Measurements from ENCODE around the gene CLDN5.

DNA sequence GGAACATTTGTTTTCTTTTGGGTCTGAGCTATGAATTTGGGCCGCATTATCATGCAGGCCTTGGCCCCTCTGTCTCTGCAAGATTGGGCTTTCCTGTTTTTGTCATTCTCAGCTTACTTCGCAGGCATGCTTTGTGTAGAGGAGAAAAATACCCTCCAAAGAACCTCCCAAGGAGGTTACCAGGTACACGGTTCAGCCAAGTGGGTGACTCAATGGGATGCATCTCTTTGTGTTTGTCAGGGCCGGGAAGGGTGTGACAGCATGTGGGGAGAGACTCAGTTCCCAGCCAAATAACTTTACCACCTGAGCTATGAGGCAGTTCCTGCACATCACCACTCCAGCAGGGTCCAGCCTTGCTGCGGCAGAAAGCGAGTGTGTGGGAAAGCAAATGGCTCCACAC is 47.8 kb upstream of the CLDN5 start:
- TF ChIP-seq POLR2AphosphoS5 (IDR thresholded peaks at IDR 0.05) (peak in 1 of 4 donors; percentile 32), EP300 (IDR thresholded peaks at IDR 0.05) (no peak), POLR2A (IDR thresholded peaks at IDR 0.05) (no peak)
- TF ChIP-seq, protein P1, sequence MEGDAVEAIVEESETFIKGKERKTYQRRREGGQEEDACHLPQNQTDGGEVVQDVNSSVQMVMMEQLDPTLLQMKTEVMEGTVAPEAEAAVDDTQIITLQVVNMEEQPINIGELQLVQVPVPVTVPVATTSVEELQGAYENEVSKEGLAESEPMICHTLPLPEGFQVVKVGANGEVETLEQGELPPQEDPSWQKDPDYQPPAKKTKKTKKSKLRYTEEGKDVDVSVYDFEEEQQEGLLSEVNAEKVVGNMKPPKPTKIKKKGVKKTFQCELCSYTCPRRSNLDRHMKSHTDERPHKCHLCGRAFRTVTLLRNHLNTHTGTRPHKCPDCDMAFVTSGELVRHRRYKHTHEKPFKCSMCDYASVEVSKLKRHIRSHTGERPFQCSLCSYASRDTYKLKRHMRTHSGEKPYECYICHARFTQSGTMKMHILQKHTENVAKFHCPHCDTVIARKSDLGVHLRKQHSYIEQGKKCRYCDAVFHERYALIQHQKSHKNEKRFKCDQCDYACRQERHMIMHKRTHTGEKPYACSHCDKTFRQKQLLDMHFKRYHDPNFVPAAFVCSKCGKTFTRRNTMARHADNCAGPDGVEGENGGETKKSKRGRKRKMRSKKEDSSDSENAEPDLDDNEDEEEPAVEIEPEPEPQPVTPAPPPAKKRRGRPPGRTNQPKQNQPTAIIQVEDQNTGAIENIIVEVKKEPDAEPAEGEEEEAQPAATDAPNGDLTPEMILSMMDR (IDR thresholded peaks at IDR 0.05), result no peak

Data from sigmoid colon (tissue), 4 donors.